H54 (cell line): ENCODE data around the gene WDR72.

ENCODE experiments used
- DNase-seq: peaks from one replicate; pipeline ENCODE4 v3.0.0; 2011; ENCODE audit warnings: low spot score, mixed read lengths; ENCODE audit not compliant: insufficient read length
- FAIRE-seq: peaks from 3 replicates; lab custom pipeline; 2011; peaks lifted over from hg19 to GRCh38; lab: Jason Lieb, UNC
- POLR2A ChIP-seq: IDR thresholded peaks from 2 replicates; pipeline ENCODE4 v1.6.1; 2011; ENCODE audit warnings: low read depth, mild to moderate bottlenecking, low read length

The WDR72 gene

GRCh38 chr15:53670701-53671100, 88.8 kb downstream of the WDR72 start:
- no peak for FAIRE-seq
- TF ChIP-seq POLR2A: no peak
- DNase-seq: no peak

DNA sequence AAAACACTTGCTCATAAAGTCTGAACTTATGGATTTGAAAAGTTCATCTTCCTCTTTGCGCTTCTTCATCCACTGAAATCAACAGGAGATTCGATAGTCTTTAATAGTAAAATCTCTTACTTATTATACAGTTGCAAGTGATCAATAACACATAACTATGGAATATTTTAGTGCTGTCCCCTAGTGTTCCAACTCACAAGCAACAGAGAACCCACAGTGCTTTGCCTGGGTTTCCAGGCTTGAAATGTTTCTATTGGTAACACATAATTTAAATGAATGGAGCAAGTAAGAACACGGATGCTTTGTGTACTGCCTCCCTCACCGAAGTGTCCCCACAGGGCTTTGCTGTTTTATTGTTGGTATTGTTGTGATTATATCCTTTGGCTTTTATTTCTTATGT, 93.5 kb downstream of the WDR72 start:
- DNase-seq: no peak
- no peak for FAIRE-seq
- TF ChIP-seq POLR2A: no peak

DNA sequence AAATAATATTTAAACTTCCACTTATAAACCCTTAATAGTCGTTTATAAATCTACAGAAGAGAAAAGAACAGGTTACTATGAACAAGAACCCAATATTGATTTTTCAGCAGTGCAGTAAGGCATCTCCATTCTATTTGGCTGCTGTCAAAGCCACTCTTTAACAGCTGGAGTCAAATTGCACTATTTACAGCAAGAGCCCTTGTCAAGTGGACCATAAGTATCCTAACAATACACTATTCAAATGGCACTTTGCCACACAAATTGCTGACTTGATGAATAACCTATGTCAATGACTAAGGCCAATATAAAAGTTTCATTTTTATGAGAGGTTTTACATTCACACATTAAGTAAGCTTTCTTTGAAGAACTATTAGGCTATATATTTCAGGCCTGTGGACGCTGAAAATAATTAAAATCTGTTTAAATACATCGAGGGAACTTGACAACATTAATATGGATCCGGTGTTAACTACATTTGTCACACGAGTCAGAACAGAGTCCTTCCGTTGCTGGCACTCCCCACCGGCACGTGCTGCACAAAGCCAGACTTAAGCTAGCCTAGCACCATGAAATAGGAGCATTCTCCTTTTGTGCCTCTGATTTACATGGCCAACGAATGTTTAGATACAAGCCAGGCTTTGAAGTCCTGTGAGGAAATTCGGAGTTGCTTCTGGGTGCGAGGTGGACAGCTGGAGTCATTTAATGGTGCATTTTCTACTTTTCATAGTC, 100.5 kb downstream of the WDR72 start:
- DNase-seq: no peak
- TF ChIP-seq POLR2A: no peak
- FAIRE-seq: no peak

DNA sequence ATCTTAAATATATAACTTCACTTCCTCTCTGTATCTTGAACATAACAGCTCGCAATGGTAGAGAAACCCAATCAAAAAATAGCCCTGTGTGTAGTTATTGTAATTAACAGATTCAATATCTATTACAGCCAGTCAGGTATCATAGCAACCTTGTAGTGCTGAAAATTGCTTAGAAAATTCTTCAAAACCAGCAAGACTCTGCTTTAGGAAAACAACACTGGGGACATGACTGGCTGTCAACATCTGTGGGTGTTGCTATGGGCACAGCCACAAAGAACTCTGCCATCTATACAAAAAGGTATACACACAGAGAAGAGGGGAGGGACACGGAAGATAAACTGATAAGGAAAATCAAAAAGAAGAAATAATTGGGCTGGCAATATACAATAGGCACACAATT, 101.2 kb downstream of the WDR72 start:
- FAIRE-seq (no peak), DNase-seq (no peak)
- TF ChIP-seq POLR2A: no peak

DNA sequence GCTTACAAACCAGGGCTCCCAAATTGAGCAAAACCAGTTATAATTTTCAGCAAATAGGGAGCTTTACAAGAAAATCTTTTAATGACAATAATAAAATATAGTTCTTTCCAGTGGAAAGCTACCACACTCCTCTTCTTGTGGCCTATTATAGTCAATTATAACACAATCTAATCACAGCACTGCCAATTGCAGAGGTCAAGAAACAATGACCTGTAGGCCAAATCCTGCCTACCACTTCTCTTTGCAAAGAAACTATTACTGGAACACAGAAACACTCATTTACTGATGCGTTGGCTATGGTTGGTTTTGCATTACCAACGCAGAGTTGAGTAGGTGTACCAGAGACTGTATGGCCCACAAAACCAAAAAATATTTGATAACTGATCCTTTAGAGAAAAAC, 110.5 kb downstream of the WDR72 start:
- DNase-seq (no peak), FAIRE-seq (no peak)
- no peak for TF ChIP-seq POLR2A

- FAIRE-seq: no peak
- no peak for TF ChIP-seq POLR2A
- no peak for DNase-seq
These were observed 114.8 kb downstream of the WDR72 start for GRCh38 chr15:53644660-53645059.

DNA sequence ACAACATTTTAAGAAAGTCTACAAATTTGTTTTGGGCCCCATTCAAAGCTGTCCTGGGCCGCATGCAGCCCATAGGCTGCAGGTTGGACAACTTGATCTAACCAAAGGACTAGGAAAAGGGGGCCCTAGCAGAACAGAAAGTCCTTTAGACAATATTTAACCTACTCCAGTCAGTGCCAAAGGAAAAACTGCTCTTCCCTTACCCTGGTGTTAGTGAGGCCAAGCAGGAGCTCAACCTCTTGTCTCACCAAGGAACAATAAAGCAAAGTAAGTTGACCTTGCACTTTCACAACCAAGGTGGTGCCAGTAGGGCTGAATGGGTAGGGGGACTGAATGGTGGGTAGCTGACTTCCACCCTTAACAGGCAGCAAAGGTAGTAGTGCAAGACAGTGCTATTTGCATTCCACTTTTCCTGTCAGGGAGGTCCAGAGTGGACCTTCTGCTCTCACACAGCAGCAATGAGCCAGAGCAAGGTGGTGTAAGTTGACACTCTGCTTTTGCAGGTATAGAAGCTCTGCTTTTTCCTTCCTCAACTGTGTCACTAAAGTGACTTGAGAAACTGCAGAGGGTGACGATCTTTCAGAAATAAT, 124.9 kb downstream of the WDR72 start:
- no peak for DNase-seq
- no peak for TF ChIP-seq POLR2A
- no peak for FAIRE-seq

DNA sequence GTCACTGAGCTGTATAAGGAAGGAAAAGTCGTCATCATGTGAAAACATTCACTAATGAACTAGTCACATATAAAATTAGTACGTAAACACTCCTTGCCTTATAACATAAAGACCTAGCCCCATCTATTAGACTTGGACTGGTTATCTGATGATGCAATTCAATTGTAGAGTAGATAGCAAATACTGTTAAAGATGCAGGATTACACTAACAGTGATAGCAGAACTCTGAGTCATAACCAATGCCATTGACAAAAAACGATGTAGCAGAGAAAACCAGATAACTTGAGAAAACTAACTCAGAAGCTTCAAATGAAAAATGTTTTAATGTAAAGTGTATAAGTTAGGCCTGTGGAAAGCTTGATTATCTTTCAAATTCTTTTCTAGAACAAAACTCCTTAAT, 132.2 kb downstream of the WDR72 start:
- DNase-seq (no peak), FAIRE-seq (no peak)
- no peak for TF ChIP-seq POLR2A

- DNase-seq (no peak), FAIRE-seq (no peak)
- no peak for TF ChIP-seq POLR2A
These were observed 133.3 kb downstream of the WDR72 start for GRCh38 chr15:53625962-53626845.

- DNase-seq (no peak), FAIRE-seq (no peak)
- TF ChIP-seq POLR2A: no peak
These were observed 134.2 kb downstream of the WDR72 start for GRCh38 chr15:53625260-53625659.

DNA sequence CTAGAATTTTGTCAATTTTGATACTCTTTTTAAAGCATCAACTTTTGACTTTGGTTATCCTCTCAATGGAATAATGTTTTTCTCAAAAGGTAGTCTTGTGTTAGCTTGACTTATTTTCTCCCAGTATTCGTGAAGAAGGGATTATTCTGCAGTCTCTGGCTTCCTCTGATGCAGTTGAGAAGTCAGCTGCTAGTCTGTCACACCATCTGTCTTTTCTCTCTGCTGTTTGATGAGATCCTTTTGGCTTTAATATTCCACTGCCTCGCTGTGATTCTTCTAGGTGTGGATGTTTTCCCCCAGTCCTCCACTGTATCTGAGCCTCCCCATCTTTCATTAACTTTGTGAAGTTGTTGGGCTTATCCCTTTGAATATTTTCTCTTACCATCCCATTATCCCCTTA, 141.0 kb downstream of the WDR72 start:
- DNase-seq: no peak
- no peak for TF ChIP-seq POLR2A
- FAIRE-seq: no peak

- no peak for FAIRE-seq
- TF ChIP-seq POLR2A: no peak
- DNase-seq: no peak
These were observed 148.1 kb downstream of the WDR72 start for GRCh38 chr15:53611145-53611920.

- DNase-seq: no peak
- no peak for FAIRE-seq
- no peak for TF ChIP-seq POLR2A
These were observed 168.4 kb downstream of the WDR72 start for GRCh38 chr15:53591041-53591440.
